Right ventricle myocardium superior (tissue), 1 donor: ENCODE data around the gene SPATA25. TPM values are rescaled to one million over a fixed set of nuclear protein-coding genes. Genes with fewer than 3 reads are reported as not detected.
"Not testable (repeated sequence)": the region's sequence is repeated elsewhere in the genome, so short reads cannot be mapped to it uniquely, and the experiment has no call there.

Source experiments
- ATAC-seq: fragments of 200-7000 bp; cut with Tn5 transposase; one replicate; pipeline ENCODE4 v1.9.1; 2020; ENCODE audit warnings: mild to moderate bottlenecking; ENCODE audit not compliant: poor library complexity
- DNase-seq: peaks from one replicate; pipeline ENCODE4 v3.0.0-alpha.2; 2020
- intact Hi-C: fragments of 100-400 bp; cut with DNase I; formaldehyde crosslinking; loops from one replicate; pipeline ENCODE4 v1.11.2; 2022
- total RNA-seq: library from RNA; stranded (reverse); fragmentation: NEBNext Ultra II Directional; extraction: Animal tissue kit (Norgen Biotek cat#: 25700); gene quantifications from one replicate; pipeline ENCODE4 v1.2.1, GENCODE V29; 2021
- donor health status: DM: no; HTN: yes; CAD: no; lungs with severe emphysema.

The SPATA25 gene
- total RNA-seq, 1 donor from 2014 or later: 1.7 TPM

DNA sequence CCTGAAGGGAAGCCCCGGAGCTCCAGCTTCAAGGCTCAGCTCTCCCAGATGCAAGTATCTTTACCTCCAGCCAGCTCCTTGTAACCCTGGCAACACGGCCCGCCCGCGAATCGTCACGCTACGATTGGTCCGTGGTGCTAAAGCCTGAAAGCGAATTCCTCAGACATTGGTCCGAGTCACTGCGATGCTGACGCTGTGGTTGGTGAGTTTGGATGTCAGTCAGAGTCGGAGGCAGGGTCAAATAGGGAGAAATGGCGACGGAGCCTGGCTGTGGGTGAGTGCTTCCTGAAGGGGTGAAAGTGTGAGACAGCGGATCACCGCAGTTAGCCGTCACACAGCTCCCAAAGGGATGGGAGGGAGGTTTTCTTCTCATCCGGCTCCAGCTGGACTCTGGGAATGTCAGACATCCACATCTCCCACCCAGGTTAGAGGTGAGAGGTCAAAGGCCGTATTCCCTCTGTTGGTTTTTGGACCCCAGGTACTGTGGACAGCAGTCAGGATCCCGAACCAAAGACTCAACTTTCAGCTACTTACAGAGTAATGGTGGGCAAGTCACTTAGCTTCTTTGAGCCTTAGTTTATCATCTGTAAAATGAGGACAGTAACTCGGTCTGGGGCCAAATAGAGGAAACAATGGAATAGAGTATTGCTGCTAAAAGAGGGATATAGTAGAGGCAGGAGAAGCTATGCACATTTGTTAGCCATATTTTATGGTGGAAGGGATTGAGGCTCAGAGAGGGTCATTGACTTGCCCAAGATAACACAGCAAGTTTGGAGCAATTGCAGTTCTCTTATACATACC lies 6.2 kb downstream of the SPATA25 start, which contains the start of gene ZSWIM1:
Gene ZSWIM1 (plus strand): TSS at position 240 of the 801 bp plus-strand sequence. CDS start 1,366 bp downstream, outside the sequence.
- DNase-seq (peak; percentile 100), ATAC-seq (peak; percentile 97)
- intact Hi-C loops: no loop called here

DNA sequence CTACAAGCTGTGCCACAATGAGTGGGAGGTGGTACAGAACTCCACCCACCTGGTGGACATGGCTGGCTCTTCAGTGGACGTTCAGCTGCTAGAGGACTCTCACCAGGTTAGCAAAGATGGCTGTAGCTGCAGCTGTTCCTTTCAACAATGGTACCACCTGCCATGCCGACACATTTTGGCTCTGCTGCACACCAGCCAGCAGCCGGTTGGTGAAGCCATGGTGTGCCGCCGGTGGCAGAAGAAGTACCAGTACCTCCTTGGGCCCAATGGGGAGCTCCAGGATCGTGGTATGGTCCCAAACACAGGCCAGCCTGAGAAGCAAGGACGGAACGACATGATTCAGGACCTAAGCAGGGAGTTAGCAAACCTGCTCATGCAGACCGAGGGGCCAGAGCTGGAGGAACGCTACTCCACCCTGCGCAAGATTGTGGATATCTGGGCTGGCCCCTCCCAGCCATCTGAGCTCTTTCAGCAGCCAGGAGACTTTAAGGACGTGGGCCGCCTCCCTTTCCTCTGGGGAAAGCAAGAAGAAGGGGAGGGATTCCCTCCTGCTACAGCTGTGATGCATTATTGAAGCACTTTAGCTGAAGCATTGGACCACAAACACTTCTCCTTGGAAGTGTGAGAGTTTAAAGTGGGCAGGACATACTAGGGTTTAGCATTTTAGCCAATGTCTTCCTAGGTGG lies 9.2 kb downstream of the SPATA25 start:
- ATAC-seq (peak; percentile 5), DNase-seq (no peak)
- intact Hi-C loops: no loop called here

DNA sequence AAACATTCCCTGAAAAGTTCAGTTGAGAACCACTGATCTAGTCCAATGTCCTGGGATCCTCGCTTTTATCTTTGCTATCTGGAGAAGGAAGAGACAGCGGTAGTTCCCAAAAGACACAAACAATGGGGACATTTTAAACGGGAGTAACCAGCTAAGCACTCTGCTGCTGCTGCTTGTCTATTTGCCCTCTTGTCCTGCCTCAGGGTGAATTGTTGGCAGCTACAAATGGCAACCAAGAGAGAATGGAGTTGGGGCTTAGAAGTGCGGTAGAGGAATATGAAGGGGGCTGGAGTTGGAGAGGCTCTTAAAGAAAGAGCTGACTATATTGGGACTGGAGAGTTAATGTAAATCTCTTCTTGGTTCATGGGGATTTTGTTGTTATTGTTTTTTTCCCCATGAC lies 12.8 kb downstream of the SPATA25 start:
- DNase-seq (no peak), ATAC-seq (no peak)
- intact Hi-C loops: no loop called here

DNA sequence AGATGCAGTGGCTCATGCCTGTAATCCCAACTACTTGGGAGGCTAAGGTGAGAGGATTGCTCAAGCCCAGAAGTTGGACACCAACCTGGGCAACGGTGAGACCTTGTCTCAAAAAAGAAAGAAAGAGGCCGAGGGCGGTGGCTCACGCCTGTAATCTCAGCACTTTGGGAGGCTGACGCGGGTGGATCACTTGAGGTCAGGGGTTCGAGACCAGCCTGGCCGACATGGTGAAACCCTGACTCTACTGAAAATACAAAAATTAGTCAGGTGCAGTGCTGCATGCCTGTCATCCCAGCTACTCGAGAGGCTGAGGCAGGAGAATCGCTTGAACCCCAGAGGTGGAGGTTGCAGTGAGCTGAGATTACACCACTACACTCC lies 13.3 kb downstream of the SPATA25 start:
- intact Hi-C loops, DNase-seq, ATAC-seq: not testable (repeated sequence)

DNA sequence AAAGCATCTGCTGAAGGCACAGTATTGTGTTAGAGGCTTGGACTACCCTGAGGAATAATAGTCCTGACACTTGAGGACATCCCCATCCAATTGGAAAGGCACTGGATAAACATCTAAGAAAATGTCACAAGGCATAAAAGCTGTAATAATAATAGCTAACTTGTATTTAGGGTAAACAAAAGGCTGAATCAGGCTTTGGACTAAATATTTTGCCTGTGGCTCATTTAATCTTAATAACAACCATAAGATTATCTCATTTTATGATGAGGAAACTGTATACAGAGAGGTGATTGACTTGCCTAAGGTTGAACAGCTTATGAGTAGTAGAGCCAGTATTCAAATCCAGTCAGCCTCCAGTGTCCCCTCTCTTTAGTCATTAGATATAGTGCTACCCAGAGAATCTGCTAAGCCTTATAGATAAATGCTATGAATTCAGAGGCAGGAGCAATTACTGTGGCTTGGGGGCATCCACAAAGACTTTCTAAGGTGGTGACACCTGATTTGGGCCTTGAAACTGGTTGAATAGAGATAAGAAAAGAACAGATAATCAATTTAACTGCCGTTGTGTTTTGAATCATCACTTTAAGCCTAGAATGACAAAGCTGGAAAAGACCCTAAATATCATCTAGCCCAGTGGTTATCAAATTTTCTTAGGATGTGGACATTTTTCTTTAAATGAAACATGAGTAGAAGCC lies 13.9 kb downstream of the SPATA25 start:
- DNase-seq (no peak), ATAC-seq (no peak)
- intact Hi-C loops: no loop called here

DNA sequence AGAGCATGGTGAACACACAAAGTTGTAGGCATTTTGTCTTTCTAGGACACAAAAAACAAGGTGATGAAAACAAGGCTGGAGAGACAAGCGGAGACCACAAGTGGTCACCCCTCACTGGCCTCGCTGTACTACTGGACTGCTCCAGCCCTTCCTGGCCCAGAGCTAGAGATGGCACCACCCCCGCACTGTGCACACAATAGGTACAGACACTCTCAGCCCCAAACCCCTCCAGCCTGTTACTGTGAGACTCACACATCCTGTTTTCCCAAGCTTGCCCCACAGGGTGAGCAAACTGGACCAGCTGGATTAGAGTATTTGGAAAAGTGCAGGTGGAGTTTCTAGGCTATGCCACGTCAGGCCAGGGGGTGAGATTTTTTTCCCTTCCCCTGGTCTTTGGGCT lies 14.8 kb downstream of the SPATA25 start:
- DNase-seq: no peak
- ATAC-seq: no peak
- intact Hi-C loops: no loop called here

DNA sequence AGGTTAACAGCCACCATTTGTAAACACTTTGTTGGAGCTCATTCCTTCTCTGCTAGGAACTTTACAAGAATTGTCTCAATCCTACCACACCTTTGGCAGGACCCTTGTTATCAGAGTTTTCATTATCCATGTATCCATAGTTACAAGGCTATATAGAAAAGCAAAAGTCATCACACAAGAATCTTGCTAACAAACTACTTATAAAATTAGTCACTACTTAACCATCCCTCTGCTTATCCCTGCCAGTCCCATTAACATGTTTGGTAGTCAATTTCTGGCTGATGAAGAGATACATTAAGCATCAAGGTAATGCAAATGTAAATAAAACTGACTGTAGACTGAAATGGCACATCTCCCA lies 19.6 kb downstream of the SPATA25 start:
- DNase-seq (no peak), ATAC-seq (no peak)
- intact Hi-C loops: no loop called here

DNA sequence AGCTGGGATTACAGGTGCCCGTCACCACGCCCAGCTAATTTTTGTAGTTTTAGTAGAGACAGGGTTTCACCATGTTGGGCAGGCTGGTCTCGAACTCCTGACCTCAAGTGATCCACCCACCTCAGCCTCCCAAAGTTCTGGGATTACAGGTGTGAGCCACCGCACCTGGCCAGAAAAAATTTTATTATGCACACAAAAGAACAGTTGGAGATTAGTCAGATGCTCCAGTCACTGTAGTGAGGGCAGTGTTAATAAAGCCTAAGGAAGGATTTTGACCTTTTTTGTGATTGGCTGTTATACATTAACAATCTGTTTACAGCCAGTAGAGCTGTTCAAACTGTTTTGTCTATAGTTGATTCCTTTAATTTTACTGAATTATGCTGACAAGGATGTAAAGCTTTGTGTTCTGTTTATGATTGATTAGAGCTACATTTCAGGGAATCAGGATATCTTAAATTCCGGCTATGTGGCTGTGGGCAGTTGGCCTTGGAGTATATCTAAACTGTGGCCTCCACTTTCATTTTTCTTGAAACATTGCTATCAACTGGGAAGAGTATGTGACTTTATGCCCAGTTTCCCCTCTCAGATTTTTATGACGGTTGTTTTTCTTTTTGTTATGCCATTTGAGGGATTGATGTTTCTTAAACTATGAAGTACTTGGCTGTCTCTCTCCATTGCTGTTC lies 20.1 kb downstream of the SPATA25 start:
- DNase-seq: no peak
- intact Hi-C loops: no loop called here
- ATAC-seq: no peak

DNA sequence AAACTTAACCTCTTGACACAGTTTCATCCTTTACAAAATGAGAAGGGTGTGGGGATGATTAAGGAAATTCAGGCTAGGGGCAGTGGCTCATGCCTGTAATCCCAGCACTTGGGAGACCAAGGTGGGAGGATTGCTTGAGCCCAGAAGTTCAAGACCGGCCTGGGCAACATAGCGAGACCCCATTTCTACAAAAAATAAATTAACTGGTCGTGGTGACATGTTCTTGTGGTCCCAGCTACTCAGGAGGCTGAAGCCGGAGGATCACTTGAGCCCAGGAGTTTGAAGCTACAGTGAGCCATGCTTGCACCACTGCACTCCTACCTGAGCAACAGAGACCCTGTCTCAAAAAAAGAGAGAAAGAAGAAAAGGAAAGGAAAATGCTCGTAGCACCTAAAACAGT lies 21.0 kb downstream of the SPATA25 start:
- intact Hi-C loops: no loop called here
- ATAC-seq: no peak
- DNase-seq: no peak

DNA sequence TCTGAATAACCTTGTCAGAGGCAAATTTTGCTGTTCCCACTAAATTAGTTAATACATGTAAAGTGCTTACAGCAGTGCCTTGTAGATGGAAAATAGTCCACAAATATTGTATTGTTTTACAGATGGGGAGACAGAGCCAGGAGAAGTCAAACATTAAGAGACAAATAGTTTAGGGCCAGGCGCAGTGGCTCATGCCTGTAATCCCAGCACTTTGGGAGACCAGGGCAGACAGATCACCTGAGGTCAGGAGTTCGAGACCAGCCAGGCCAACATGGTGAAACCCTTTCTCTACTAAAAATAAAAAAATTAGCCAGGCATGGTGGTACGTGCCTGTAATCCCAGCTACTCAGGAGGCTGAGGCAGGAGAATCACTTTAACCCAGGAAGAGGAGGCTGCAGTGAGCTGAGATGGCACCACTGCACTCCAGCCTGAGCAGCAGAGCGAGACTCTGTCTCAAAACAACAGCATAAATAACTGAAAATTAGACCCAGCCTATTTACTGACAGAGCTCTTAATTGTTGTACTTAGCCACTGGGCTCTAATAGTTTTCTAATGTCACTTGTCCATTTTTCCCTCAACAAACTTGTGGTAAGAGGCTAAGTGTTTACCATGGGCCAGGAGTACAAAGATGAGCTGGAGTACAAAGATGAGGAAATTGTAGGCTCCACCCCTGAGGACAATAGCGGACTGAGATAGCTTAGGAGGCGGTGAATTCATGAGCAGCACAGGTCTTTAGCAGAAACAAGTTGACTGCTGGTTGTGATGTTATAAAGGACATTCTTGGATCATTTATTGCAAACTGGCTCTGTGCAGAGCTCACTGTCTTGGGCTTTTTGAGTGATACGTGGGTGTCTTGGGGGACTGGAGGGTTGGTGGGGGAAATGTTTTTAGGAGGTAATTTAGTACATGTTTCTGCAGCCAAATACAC lies 23.6 kb downstream of the SPATA25 start:
- ATAC-seq: no peak

DNA sequence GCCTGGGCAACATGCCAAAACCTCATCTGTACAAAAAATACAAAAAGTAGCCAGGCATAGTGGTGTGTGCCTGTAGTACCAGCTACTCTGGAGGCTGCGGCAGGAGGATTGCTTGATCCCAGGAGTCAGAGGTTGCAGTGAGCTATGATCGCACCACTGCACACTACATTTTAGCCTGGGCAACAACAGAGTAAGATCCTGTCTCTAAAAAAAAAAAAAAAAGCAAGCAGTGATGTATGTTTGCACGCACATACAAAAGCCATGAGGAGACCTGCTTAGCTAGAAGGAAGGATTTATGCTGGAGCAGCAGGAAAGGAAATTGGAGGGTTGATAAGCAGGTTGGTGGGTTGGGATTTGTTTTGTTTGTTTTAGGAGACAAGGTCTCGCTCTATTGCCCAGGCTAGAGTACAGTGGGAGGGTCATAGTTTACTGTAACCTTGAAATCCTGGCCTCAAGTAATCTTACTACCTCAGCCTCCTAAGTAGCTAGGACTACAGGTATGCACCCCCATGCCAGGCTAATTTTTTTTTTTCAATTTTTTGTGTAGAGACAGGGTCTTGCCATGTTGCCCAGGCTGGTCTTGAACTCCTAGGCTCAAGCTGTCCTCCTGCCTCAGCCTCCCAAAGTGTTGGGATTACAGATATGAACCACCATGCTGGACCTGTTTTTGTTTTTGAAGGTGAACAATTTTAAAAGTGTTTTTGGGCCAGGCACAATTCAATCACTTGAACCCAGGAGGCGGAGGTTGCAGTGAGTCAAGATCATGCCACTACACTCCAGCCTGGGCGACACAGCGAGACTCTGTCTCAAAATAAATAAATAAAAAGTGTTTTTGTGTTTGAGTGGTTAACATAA lies 26.0 kb downstream of the SPATA25 start:
- DNase-seq (no peak), ATAC-seq (no peak)
- intact Hi-C loops: no loop called here

More for the DNA sequence above, 23.6 kb downstream of the SPATA25 start:
- no peak for DNase-seq
- intact Hi-C loops: no loop called here

DNA sequence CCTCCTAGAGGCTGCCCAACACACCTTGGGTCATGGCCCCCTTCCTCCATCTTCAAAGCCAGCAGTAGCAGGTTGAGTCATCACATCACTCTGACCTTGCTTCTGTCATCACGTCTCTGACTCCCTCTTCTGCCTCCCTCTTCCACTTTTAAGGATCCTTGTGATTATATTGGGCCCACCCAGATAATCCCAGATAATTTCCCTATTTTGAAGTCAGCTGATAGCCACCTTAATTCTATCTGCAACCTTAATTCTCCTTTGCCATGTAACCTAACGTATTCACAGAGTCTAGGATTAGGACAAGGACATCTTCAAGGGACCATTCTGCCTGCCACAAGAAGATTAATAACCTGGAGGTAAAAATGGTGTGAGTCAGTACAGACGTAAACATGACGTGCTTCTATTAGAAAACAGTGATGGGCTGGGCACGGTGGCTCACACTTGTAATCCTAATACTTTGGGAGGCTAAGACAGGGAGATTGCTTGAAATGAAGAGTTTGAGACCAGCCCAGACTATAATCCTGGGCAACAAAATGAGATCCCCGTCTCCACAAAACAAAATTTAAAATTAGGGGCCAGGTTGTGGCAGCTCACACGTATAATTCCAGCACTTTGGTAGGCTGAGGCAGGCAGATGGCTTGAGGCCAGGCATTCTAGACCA lies 26.7 kb downstream of the SPATA25 start:
- ATAC-seq: no peak
- intact Hi-C loops: no loop called here
- DNase-seq: no peak

DNA sequence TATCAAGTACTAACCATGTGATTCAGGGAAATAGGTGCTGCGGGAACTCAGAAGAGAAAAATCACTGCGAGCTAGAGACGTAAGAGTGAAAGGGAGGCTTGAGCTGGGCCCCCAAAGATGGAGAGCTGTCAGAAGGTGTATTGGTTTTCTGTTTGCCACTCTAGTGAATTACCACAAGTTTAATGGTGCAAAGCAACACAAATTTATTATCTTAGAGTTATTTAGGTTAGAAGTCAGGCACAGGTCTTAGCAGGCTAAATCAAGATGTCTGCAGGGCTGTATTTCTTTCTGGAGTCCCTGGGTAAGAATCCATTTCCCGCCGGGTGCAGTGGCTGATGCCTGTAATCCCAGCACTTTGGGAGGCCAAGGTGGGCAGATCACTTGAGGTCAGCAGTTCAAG lies 27.5 kb downstream of the SPATA25 start:
- no peak for DNase-seq
- no peak for ATAC-seq
- intact Hi-C loops: no loop called here

DNA sequence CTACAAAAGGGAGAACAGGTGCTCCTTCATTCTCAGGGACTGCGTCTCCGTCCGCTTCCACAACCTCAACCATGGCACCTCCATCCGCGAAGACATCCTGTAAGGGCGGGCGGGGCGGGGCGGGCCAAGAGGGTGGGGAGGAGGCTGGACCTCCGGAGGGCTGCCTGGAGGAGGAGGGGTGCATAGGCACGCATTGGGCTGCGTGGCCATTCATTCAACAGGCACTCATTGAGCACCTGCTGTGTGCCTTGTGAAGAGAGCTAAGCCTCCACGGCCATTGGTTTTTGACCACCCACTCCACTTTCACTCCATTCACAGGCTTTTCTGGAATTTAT lies 29.6 kb downstream of the SPATA25 start:
- DNase-seq: no peak
- intact Hi-C loops: no loop called here
- ATAC-seq: no peak

DNA sequence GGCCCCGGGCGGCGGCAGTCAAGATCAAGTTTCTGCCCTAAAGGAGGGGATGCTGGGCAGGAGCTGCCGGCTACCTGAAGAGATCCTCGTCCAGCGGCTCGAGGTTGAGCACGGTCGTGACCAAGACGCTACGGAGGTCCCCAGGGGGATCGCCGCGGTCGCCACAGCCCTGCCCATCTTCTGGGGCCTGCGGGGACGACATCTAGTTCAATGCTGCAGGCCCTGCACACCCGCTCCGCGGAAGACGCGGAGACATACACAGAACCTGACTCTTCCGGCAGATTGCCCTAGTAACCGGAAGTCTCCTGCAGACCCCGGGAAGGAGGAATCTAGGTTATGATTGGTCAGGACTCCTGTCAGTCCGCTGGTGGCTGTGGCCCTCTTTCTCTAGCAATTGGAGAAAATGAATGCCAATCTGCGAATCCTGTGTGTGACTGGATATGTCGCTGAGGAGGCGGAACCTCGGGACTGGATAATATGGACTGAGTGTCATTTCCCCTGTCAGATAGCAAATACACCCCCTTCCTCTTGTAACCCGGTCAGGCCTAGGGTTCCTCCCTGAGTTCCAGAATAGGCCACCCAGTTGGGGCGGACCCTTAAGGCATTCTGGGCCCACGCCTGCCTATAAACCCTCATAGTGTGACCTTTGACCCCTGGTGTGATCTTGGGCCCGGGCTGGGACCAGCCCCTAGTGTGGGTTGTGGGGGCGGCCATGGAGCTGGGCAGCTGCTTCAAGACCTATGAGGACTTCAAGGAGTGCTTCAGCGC lies 30.1 kb downstream of the SPATA25 start, which contains the start of the genes ACOT8 and ZSWIM3:
Gene ACOT8 (minus strand): TSS at position 279 of the 768 bp plus-strand sequence. CDS start 77 bp downstream, at position 202.
Gene ZSWIM3 (plus strand): TSS at position 501 of the 768 bp plus-strand sequence. CDS start 212 bp downstream, at position 713.
- DNase-seq (peak; percentile 93), ATAC-seq (peak; percentile 99)
- intact Hi-C loops: no loop called here

DNA sequence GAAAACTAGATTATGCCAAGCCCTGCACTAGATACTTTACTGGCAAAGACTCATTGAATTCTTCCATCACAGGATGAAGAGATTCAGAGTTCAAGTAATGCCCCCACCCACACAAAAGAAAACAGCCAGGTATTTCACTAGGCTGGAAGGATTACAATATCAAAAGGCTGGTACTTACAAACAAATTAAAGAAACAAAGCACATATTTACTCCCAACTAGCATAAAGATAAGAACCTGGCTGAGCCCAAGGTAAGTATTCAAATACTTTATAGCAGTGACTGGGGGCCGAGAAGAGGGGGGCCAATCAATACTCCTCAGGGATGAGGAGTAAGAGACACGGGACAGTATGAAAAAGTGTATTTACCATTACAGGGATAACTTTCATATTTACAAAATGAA lies 33.9 kb downstream of the SPATA25 start:
- no peak for DNase-seq
- intact Hi-C loops: no loop called here
- ATAC-seq: no peak
